Inferior parietal cortex (tissue), 1 donor: ENCODE results near the gene PPM1K.
"Not testable (repeated sequence)": the region's sequence is repeated elsewhere in the genome, so short reads cannot be mapped to it uniquely, and the experiment has no call there.

Source experiments
- DNase-seq: peaks from one replicate; pipeline ENCODE4 v3.0.0-alpha.2; 2016; ENCODE audit errors: extremely low spot score

Gene PPM1K

GRCh38 chr4:88284439-88285234 is at the start of gene PPM1K:
Gene PPM1K (minus strand): TSS chr4:88284561. CDS start chr4:88278583, 5,978 bp downstream.
- DNase-seq: peak; percentile 98

- DNase-seq: no peak
These were observed 49.5 kb upstream of the PPM1K start for GRCh38 chr4:88333741-88334405.

GRCh38 chr4:88327665-88328064 is 43.3 kb upstream of the PPM1K start:
- DNase-seq: no peak

GRCh38 chr4:88320780-88321373 is 36.5 kb upstream of the PPM1K start:
- DNase-seq: peak; percentile 14

- DNase-seq: no peak
These were observed 35.9 kb upstream of the PPM1K start for GRCh38 chr4:88320224-88320779.

- no peak for DNase-seq
These were observed 34.5 kb upstream of the PPM1K start for GRCh38 chr4:88318751-88319350.

- no peak for DNase-seq
These were observed 31.2 kb upstream of the PPM1K start for GRCh38 chr4:88315460-88316017.

- not testable (repeated sequence) for DNase-seq
These were observed 28.8 kb upstream of the PPM1K start for GRCh38 chr4:88313088-88313624.

GRCh38 chr4:88308587-88308986 is 24.2 kb upstream of the PPM1K start:
- no peak for DNase-seq

GRCh38 chr4:88297725-88298454 is 13.5 kb upstream of the PPM1K start:
- DNase-seq: no peak

- no peak for DNase-seq
These were observed 12.8 kb upstream of the PPM1K start for GRCh38 chr4:88297212-88297516.

- DNase-seq: no peak
These were observed 12.3 kb upstream of the PPM1K start for GRCh38 chr4:88296413-88297211.

GRCh38 chr4:88295656-88296055 is 11.3 kb upstream of the PPM1K start:
- DNase-seq: no peak

- DNase-seq: peak; percentile 80
These were observed 6.6 kb upstream of the PPM1K start for GRCh38 chr4:88291003-88291402.

GRCh38 chr4:88286897-88287296 is 2.5 kb upstream of the PPM1K start:
- peak; percentile 51 for DNase-seq

- DNase-seq: no peak
These were observed 883 bp upstream of the PPM1K start for GRCh38 chr4:88285235-88285653.

GRCh38 chr4:88283661-88284438 is 511 bp downstream of the PPM1K start:
- no peak for DNase-seq

- DNase-seq: no peak
These were observed 4.0 kb downstream of the PPM1K start for GRCh38 chr4:88280228-88280795.

GRCh38 chr4:88277711-88278225 is 6.6 kb downstream of the PPM1K start:
- DNase-seq: no peak
